Panc1 (cell line): Measurements from ENCODE around the gene ZNF865. TPM values are rescaled to one million over a fixed set of nuclear protein-coding genes. Genes with fewer than 3 reads are reported as not detected.

ENCODE experiments used
- ATAC-seq: fragments of 200-7000 bp; cut with Tn5 transposase; 2 replicates; pipeline ENCODE4 v1.9.1; 2020; ENCODE audit warnings: mild to moderate bottlenecking, moderate library complexity
- BruUV-seq: library from RNA; stranded (reverse); fragments of 400-500 nt; replicated peaks from 2 replicates; lab custom pipeline; 2021; lab: Mats Ljungman, UMichigan
- CTCF ChIA-PET: fragments of 300-600 bp; sonication (Branson Sonifier 250); formaldehyde crosslinking; loops from one replicate; lab custom pipeline; 2022; ENCODE audit warnings: antibody characterized with exemption; lab: Charles Lee
- POLR2A ChIA-PET: fragments of 300-600 bp; sonication (Branson Sonifier 250); formaldehyde crosslinking; loops from one replicate; lab custom pipeline; 2022; ENCODE audit warnings: antibody characterized with exemption; lab: Charles Lee
- DNase-seq: peaks from one replicate; pipeline ENCODE4 v3.0.0-alpha.2; 2010; ENCODE audit warnings: low read depth, low spot score
- H3K27ac ChIP-seq: 2 replicates; pipeline ENCODE4 v1.5.1; 2011; ENCODE audit warnings: mild to moderate bottlenecking, low read length, inconsistent platforms
- H3K27me3 ChIP-seq: fragments of 200-500 bp; sonication (Bioruptor generic); 2 replicates; pipeline ENCODE4 v1.6.0; 2014; ENCODE audit warnings: low read length, inconsistent platforms; ENCODE audit not compliant: control insufficient read depth, insufficient read depth
- H3K36me3 ChIP-seq: fragments of 200-500 bp; sonication (Bioruptor generic); 2 replicates; pipeline ENCODE4 v1.5.1; 2014; ENCODE audit warnings: inconsistent platforms, mild to moderate bottlenecking, low read length, moderate library complexity; ENCODE audit not compliant: control insufficient read depth, insufficient read depth
- H3K4me1 ChIP-seq: 2 replicates; pipeline ENCODE4 v1.5.1; 2011; ENCODE audit warnings: inconsistent platforms, mild to moderate bottlenecking, low read length, moderate library complexity; ENCODE audit not compliant: control insufficient read depth, insufficient read depth
- H3K4me3 ChIP-seq, 2 experiments: 2 replicates each; pipeline ENCODE4 v1.5.1; 2011 to 2012; ENCODE audit warnings: low read depth in 2 of 2, low read length in 2 of 2, mild to moderate bottlenecking in 2 of 2, inconsistent platforms in 1 of 2, moderate library complexity in 1 of 2
- H3K9me3 ChIP-seq: fragments of 200-500 bp; sonication (Bioruptor generic); 2 replicates; pipeline ENCODE4 v1.5.1; 2014; ENCODE audit warnings: low read depth, mild to moderate bottlenecking, inconsistent platforms, low read length, moderate library complexity; ENCODE audit not compliant: control insufficient read depth, insufficient read depth
- CTCF ChIP-seq: fragments of 450-650 bp; IDR thresholded peaks from 2 replicates; pipeline ENCODE4 v1.5.1; 2017; ENCODE audit warnings: mild to moderate bottlenecking
- POLR2AphosphoS5 ChIP-seq: IDR thresholded peaks from 2 replicates; pipeline ENCODE4 v1.6.1; 2012; ENCODE audit warnings: mild to moderate bottlenecking, low read depth, low read length, moderate library complexity
- REST ChIP-seq, 2 experiments: IDR thresholded peaks; 2 replicates each; pipeline ENCODE4 v1.6.1; 2011 to 2012; ENCODE audit warnings: low read depth in 2 of 2, control low read depth in 1 of 2, low read length in 1 of 2, mild to moderate bottlenecking in 1 of 2, moderate library complexity in 1 of 2; ENCODE audit not compliant: insufficient read depth in 1 of 2
- SIN3A ChIP-seq: IDR thresholded peaks from 2 replicates; pipeline ENCODE4 v1.6.1; 2012; ENCODE audit warnings: low read depth, mild to moderate bottlenecking, low read length, moderate library complexity, borderline replicate concordance; ENCODE audit not compliant: insufficient read depth
- TCF7L2 ChIP-seq: IDR thresholded peaks from 2 replicates; pipeline ENCODE4 v1.6.1; 2011; ENCODE audit warnings: mild to moderate bottlenecking, low read depth, low read length, inconsistent platforms
- in situ Hi-C: cut with HindIII; loops from 2 replicates; pipeline ENCODE4 v1.10.0; 2016; ENCODE audit warnings: low sequenced_read_pairs, low pct_unique_long_range_greater_than_20kb
- intact Hi-C: fragments of 100-400 bp; cut with micrococcal nuclease; formaldehyde crosslinking; loops from one replicate; pipeline ENCODE4 v1.10.0; 2022; ENCODE audit not compliant: unreplicated experiment
- total RNA-seq: library from RNA; stranded (reverse); gene quantifications from one replicate; pipeline ENCODE4 v1.2.1, GENCODE V29; 2021; ENCODE audit not compliant: unreplicated experiment

The ZNF865 gene
- total RNA-seq, 1 experiment from 2014 or later: 25.6 TPM

- ChIA-PET POLR2A (no interaction called here), CTCF (no interaction called here)
- in situ Hi-C loops (no loop called here), intact Hi-C loops (no loop called here)
- TF ChIP-seq REST (IDR thresholded peaks at IDR 0.05; ENCODE audit: insufficient read depth in 1 of 2, low read depth in 2 of 2, low read length in 1 of 2) (no peak), POLR2AphosphoS5 (no peak), CTCF (no peak), TCF7L2 (no peak), SIN3A (no peak)
- Histone ChIP-seq H3K27me3 (no peaks in the 10 kb centered on the region), H3K4me1 (peaks cover 36% of the 10 kb centered on the region), H3K4me3 (no peak overlapping the region), H3K36me3 (peaks cover 46% of the 10 kb centered on the region), H3K9me3 (no peaks in the 10 kb centered on the region), H3K27ac (peak overlapping the region; percentile 99)
- ATAC-seq (no peak), DNase-seq (no peak)
- BruUV-seq: no TSS peak
Observed at GRCh38 chr19:55659822-55660221, 54.4 kb downstream of the ZNF865 start.

- CTCF ChIA-PET: no interaction called here
- H3K36me3 ChIP-seq: peaks cover 46% of the 10 kb centered on the region
- no TSS peak for BruUV-seq
- no peak for DNase-seq
- ATAC-seq: no peak
- intact Hi-C loops (no loop called here), in situ Hi-C loops (no loop called here)
- POLR2A ChIA-PET: no interaction called here
- peaks cover 36% of the 10 kb centered on the region for H3K4me1 ChIP-seq
- TF ChIP-seq POLR2AphosphoS5 (no peak), CTCF (no peak), SIN3A (no peak), REST (IDR thresholded peaks at IDR 0.05; ENCODE audit: insufficient read depth in 1 of 2, low read depth in 2 of 2, low read length in 1 of 2) (no peak), TCF7L2 (no peak)
- no peaks in the 10 kb centered on the region for H3K27me3 ChIP-seq
- H3K4me3 ChIP-seq: no peak overlapping the region
- no peaks in the 10 kb centered on the region for H3K9me3 ChIP-seq
- peak overlapping the region; percentile 55 for H3K27ac ChIP-seq
Observed at GRCh38 chr19:55660404-55660803, 55.0 kb downstream of the ZNF865 start.
